ENCODE measurements around the gene GRK3. TPM values are rescaled to one million over a fixed set of nuclear protein-coding genes. Genes with fewer than 3 reads are reported as not detected.
A peak's percentile ranks its signal among the peaks of the same experiment; 100 is the strongest.

GRK3 gene
- total RNA-seq, 1 donor from 2014 or later = 3.8 TPM

- Histone ChIP-seq H3K27me3 (ENCODE audit: low read depth) (no peaks in the 10 kb centered on the region), H3K36me3 (peaks cover 50% of the 10 kb centered on the region), H3K4me1 (peaks cover 10% of the 10 kb centered on the region), H3K27ac (replicated peaks) (no peak overlapping the region), H3K9me3 (replicated peaks) (peaks cover 16% of the 10 kb centered on the region), H3K4me3 (no peak overlapping the region)
- no peak for TF ChIP-seq CTCF (IDR thresholded peaks at IDR 0.05; ENCODE audit: borderline replicate concordance)
- intact Hi-C loops (cut with micrococcal nuclease) = loop anchor here (10.0 kb wide), 1 partner anchor 306 kb away; no protein-coding TSS in a partner anchor
- DNase-seq = no peak
Measured at GRCh38 chr22:25770333-25770732, 205.9 kb downstream of the GRK3 start.

- Histone ChIP-seq H3K27me3 (ENCODE audit: low read depth) (no peaks in the 10 kb centered on the region), H3K4me3 (no peak overlapping the region), H3K9me3 (replicated peaks) (no peaks in the 10 kb centered on the region), H3K36me3 (peaks cover 38% of the 10 kb centered on the region), H3K27ac (replicated peaks) (no peak overlapping the region), H3K4me1 (no peaks in the 10 kb centered on the region)
- TF ChIP-seq CTCF (IDR thresholded peaks at IDR 0.05; ENCODE audit: borderline replicate concordance) = no peak
- DNase-seq = no peak
- intact Hi-C loops (cut with micrococcal nuclease) = loop anchor here (10.0 kb wide), 1 partner anchor 307 kb away; no protein-coding TSS in a partner anchor
Measured at GRCh38 chr22:25772288-25772687, 207.8 kb downstream of the GRK3 start.

- intact Hi-C loops (cut with micrococcal nuclease) = loop anchor here (10.0 kb wide), 1 partner anchor 310 kb away; no protein-coding TSS in a partner anchor
- Histone ChIP-seq H3K27me3 (ENCODE audit: low read depth) (peaks cover 3% of the 10 kb centered on the region), H3K4me3 (no peak overlapping the region), H3K27ac (replicated peaks) (no peak overlapping the region), H3K9me3 (replicated peaks) (no peaks in the 10 kb centered on the region), H3K4me1 (no peaks in the 10 kb centered on the region), H3K36me3 (peaks cover 31% of the 10 kb centered on the region)
- no peak for DNase-seq
- peak; percentile 40 for TF ChIP-seq CTCF (IDR thresholded peaks at IDR 0.05; ENCODE audit: borderline replicate concordance)
Measured at GRCh38 chr22:25774575-25775026, 210.1 kb downstream of the GRK3 start.

- no peaks in the 10 kb centered on the region for H3K4me1 ChIP-seq
- H3K27me3 ChIP-seq (ENCODE audit: low read depth) = peaks cover 10% of the 10 kb centered on the region
- H3K4me3 ChIP-seq = no peak overlapping the region
- H3K27ac ChIP-seq (replicated peaks) = no peak overlapping the region
- H3K36me3 ChIP-seq = peaks cover 29% of the 10 kb centered on the region
- H3K9me3 ChIP-seq (replicated peaks) = no peaks in the 10 kb centered on the region
- no peak for TF ChIP-seq CTCF (IDR thresholded peaks at IDR 0.05; ENCODE audit: borderline replicate concordance)
- DNase-seq = no peak
- intact Hi-C loops (cut with micrococcal nuclease) = loop anchor here (10.0 kb wide), 1 partner anchor 311 kb away; no protein-coding TSS in a partner anchor
Measured at GRCh38 chr22:25775531-25775930, 211.1 kb downstream of the GRK3 start.

GRCh38 chr22:25777411-25777810 lies 212.9 kb downstream of the GRK3 start:
- no peak for TF ChIP-seq CTCF (IDR thresholded peaks at IDR 0.05; ENCODE audit: borderline replicate concordance)
- peaks cover 28% of the 10 kb centered on the region for H3K36me3 ChIP-seq

More at GRCh38 chr22:25777411-25777810, 212.9 kb downstream of the GRK3 start:
- no peak overlapping the region for H3K27ac ChIP-seq (replicated peaks)
- no peaks in the 10 kb centered on the region for H3K4me1 ChIP-seq
- peaks cover 10% of the 10 kb centered on the region for H3K27me3 ChIP-seq (ENCODE audit: low read depth)
- no peak for DNase-seq
- H3K4me3 ChIP-seq = no peak overlapping the region
- H3K9me3 ChIP-seq (replicated peaks) = no peaks in the 10 kb centered on the region
- intact Hi-C loops (cut with micrococcal nuclease) = loop anchor here (10.0 kb wide), 1 partner anchor 313 kb away; no protein-coding TSS in a partner anchor
